GM18502 (cell line): Measurements from ENCODE around the gene SMPD2.

Experiments
- ATAC-seq: cut with Tn5 transposase; IDR thresholded peaks from one replicate; pipeline ENCODE4 v1.9.1; 2021; ENCODE audit warnings: mild to moderate bottlenecking; ENCODE audit not compliant: unreplicated experiment, poor library complexity

The SMPD2 gene, protein sequence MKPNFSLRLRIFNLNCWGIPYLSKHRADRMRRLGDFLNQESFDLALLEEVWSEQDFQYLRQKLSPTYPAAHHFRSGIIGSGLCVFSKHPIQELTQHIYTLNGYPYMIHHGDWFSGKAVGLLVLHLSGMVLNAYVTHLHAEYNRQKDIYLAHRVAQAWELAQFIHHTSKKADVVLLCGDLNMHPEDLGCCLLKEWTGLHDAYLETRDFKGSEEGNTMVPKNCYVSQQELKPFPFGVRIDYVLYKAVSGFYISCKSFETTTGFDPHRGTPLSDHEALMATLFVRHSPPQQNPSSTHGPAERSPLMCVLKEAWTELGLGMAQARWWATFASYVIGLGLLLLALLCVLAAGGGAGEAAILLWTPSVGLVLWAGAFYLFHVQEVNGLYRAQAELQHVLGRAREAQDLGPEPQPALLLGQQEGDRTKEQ

DNA sequence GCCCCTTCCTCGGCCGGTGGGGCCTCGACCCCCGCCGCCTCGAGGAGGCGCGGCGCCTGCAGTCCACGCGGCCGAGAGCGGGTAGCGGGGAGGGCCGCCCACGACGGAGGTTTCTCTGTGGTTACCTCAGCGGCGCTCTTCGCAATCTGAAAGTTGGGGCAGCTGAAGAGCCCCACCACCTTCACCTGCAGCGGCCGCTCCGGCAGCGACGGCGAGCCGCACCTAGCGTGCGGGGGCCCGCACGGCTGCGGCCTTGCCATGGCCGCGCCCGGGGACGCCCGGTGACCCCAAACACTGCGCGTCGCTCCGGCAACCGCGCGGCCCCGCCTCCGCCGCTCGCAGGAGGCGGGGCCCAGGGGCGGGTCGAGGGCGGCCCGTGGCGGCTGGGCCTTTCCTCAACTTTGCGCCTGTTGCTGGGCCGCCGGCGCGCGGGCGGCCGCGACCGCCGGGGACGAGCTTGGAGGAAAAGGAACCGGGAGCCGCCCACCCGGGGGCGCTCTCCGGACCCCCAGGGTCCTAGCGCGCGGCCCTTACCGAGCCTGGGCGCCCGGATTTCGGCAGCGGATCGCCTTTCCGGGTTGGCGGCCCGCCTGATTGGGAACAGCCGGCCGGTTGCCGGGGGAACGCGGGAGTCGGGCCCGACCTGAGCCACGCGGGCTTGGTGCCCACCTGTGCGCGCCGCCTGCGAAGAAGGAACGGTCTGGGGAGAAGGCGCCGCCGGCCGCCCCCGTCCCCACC is at the start of gene SMPD2, which contains the start of gene PPIL6:
Gene SMPD2, plus strand, starts transcription at position 394 of the 738 bp plus-strand sequence. CDS start 398 bp downstream, outside the sequence.
Gene PPIL6, minus strand, starts transcription at position 298 of the 738 bp plus-strand sequence. Its CDS starts 38 bp downstream, at position 260.
- ATAC-seq = peak; percentile 88

DNA sequence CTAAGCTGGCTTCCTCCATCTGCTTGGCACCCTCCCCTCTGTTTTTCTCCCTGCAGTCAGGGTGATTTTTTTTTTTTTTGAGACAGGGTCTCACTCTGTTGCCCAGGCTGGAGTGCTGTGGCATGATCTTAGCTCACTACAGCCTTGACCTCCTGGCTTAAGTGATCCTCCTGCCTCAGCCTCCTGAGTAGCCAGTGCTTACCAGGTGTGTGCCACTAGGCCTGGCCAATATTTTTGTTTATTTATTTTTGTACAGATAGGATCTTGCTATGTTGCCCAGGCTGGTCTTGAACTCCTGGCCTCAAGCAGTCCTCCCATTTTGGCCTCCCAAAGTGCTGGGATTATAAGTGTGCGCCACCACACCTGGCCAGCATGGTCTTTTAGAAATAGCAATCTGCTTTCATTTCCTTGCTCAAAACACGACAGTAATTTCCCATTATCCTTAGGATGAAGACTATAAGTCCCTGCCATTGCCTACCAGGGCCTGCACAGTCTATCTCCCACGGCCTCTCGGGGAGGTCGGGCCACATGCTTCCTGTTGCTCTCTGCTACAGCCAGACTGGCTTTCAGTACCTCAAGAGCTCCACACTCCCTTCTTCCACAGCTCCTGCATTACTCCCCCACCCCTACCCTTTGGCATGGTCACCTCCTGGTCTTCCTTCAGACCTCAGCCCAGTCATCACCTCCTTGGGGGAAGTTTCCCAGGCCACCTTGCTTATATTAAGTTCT is 47.2 kb upstream of the SMPD2 start:
- ATAC-seq = no peak

DNA sequence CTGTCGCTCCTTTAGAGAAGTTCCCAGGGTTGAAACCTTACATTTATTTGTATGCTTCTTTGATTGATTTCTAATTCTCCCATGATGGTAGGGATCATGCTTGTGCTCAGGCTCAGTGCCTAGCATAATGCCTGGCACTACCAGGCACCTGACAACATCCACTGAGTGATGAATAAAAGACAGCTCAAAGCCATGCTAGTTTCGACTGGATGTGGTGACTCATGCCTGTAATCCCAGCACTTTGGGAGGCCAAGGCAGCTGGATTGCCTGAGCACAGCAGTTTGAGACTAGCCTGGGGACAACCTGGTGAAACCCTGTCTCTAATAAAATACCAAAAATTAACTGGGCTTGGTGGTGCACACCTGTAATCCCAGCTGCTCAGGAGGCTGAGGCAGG is 46.6 kb upstream of the SMPD2 start:
- ATAC-seq = no peak

DNA sequence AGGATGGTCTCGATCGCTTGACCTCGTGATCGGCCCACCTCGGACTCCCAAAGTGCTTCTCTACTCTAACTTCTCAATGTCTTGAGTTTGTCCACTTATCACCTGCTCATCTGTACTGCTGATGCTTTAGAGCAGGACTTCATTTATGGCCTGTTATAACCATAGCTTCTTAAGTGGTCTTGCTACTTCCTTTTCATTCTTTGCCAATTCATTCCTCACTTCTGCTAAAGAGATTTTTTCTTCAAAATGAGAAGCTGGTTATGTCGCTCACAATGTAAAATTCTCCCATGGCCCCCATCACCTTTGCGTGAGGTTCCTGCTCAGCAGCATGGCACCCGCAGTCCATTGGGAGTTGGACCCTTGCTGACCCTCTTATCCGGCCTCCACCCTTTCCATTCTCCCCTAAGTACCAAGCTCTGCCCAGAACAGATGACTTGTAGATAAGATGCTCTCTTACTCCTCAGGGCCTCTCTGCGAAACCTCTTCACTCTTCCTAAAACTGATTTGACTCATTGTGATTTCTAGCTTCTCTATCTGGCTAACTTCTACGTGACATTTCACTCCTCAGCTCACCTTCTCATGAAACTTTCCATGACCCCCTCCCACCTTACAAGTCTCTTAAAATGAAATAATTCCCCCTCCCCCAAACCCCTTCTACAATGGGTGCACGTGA is 44.3 kb upstream of the SMPD2 start:
- no peak for ATAC-seq

DNA sequence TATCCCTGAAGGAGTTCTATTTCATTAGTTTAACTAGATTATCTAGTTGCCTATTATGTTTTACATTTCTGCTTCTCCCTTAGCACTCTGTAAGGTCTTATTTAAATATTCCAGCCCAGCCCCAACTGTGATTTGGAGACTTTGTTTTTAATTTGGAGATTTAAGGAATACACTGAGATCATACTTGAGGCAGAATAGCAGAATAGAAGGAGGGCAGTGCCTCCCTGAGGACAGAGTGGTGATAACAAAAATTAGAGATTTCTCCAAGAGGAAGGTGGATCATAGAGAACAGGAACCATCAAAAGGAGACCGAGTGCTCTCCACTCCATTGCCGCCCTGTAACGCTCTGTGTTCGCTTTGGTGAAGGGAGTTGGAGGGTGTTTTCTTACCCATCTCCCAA is 43.5 kb upstream of the SMPD2 start:
- ATAC-seq = no peak

DNA sequence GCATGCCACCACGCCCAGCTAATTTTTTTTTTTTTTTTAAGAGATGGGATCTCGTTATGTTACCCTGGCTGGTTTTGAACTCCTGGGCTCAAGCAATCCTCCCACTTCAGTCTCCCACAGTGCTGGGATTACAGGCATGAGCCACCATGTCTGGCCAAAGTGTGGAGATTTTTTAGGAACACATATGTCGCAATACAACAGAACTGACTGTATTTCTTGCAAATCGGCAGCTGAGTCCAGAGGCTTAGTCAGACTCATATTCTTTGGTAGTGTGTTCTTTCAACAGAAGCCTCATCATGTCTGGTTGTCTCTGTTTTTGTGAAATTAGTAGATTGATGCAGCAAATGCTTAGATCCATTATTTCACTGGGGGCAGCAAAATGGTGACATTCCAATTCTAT is 34.3 kb upstream of the SMPD2 start:
- no peak for ATAC-seq

DNA sequence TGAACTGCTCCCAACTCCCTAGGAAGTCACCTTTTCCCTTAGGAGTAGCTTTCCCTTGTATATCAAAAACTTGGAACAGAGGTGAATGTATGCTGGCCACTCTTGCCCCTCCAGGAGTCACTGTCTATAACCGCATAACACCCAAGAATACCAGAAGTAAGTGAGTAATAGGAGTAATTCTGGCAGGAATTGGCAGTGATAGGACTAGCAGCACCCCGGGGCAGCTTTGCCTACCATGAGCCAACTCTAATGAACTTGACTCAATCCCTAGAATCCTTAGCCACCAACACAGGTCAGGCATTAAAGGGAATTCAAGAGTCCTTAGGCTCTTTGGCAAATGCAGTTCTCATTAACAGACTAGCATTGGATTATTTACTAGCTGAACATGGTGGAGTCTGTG is 29.5 kb upstream of the SMPD2 start:
- no peak for ATAC-seq

DNA sequence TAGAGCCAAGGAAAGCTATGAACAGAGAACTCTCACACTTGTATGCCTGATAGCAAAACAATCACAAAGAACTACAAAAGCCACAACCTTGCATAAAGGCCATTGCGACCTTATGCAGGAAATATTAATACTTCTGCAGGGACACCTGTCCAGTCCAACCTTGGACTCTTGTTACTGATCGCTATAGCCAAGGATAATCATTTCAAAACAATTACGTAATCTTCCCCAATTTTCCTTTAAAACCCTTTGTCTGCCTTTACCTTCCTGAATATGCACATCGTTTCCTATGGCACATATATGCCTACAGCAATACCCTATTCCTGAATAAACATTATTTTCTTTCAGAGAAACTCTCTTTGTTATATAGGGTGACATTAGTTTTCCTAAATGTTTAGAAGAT is 22.9 kb upstream of the SMPD2 start:
- no peak for ATAC-seq

DNA sequence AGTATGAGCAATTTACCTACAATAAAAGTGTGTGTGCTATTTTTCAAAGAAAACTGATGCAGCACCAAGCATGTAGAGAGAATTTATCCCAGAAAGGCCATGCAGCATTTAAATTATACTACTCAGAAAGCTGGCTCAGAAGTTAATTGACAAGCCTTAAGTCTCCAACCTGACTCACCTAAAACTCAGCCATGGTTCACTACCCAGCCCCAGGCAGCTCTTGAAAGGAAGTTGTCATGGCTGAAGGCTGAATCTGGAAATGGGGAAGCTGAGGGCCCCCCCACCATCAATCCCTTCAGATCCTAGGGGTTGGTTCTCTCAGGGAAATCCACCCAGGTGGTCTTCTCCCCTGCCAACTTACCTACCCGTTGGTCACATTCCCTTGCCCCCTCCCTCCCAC is 19.8 kb upstream of the SMPD2 start:
- no peak for ATAC-seq

DNA sequence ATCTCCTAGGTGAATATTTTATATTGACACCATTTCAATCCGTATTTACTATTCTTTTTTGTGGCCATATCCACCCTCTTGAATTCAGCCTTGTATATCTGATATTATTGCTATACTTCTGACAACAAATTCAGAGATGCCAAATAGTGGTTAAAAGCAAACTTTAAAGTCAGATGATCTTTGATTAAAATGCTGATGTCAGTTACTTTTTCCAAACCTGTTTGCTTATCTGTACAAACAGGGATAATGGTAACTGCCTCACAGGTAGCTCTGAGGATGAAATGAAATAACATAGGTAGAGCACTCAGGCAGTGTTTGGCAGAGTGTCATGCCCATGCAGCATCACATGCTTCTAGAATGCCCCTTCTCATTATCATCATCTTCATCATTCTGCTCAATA is 19.3 kb upstream of the SMPD2 start:
- no peak for ATAC-seq

DNA sequence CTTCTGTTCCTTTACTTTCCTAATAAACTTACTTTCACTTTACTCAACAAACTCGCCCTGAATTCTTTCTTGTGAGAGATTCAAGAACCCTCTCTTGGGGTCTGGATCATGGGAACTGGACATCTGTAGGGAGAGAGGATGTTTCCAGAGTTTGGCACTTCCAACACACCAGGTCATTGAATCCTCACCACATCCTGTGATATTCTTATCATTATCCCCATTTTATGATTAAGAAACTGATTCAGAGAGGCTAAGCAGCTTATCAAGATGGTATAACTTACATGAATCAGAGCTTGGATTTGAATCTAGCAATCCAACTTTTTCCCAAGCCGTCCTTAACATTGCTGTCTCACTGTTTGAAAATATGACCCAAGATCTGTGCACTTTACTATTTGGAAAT is 15.6 kb upstream of the SMPD2 start:
- ATAC-seq = no peak

DNA sequence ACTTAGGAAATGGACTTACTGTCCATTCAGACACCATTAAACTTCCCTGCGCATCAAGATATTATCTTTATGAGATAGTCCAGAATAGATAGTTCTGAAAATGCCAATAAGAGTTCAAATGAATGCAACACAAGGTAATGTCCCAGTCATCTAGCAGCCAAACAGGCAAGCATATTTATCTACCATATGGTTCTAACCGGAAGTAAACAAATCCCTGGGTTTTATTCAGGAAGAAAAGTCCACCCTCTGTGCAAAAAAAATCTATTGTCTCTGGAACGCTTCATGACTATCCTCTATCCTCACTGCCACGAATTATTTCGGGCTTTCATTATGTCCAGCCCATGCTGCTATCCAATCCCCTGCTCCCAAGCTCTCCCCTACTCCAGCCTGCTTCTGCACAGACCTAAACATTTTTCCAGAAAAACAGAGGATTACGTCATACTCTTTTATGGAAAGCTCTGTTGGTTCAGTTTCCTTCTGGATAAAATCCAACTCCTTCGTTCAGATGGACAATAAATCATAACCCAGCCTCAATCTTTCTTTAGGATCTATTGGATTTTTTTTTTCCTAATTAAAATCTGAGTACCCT is 11.5 kb upstream of the SMPD2 start:
- ATAC-seq = no peak

DNA sequence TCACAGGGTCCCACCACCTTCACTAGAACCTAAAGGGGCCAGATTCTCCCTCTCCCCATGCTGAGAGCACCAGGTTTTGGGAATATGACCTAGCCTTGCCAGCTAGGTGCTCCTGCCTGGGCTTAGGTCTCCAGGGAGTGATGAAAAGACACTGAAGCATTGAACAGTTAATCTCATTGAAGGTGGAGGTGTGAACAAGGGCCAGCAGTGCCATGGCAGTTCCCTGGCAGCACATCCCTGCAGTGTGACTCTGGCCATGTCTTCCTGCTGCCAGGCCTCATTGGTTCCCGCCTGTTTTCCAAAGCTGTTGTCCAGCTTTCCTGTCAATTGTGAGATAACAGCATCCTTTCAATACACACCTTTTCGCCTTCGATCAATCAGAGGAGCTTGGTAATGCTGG is 11.0 kb upstream of the SMPD2 start:
- no peak for ATAC-seq

DNA sequence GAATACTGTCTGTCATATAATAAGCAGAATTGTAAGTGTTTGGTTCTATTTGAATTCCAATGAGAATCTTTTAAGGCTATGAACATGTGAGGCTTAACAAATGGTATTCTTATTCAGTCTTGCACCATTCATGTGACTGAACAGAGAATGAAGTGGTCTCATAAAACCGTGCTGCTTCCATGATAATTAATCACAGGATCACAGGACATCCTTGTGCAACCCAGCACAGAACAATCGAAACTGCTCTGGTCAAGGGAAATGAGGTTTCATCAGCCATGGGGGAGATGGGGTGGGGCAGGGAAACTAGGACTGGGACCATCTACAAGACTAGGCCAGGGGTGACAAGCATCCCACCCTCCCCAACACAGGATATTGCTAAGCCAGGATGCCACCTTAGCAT is 6.1 kb upstream of the SMPD2 start:
- no peak for ATAC-seq

DNA sequence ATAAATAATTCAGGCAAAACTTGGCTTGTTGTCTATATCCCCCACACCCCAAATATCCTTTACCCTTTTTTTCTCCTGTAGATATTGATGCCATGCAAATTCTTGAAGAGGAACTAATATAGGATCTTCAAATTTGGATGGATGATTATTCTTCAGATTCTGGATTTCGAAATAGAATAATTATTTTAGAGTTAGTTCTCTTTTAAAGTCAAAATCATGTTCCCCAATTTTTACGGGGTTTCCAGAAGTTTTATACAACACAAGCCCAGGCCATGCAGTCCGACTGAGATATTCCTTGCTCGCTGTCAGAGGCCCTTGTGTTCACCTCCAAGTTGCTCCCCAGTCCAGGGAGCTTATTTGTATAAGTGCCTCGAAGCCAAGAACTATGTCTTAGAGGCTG is 4.5 kb upstream of the SMPD2 start:
- no peak for ATAC-seq

DNA sequence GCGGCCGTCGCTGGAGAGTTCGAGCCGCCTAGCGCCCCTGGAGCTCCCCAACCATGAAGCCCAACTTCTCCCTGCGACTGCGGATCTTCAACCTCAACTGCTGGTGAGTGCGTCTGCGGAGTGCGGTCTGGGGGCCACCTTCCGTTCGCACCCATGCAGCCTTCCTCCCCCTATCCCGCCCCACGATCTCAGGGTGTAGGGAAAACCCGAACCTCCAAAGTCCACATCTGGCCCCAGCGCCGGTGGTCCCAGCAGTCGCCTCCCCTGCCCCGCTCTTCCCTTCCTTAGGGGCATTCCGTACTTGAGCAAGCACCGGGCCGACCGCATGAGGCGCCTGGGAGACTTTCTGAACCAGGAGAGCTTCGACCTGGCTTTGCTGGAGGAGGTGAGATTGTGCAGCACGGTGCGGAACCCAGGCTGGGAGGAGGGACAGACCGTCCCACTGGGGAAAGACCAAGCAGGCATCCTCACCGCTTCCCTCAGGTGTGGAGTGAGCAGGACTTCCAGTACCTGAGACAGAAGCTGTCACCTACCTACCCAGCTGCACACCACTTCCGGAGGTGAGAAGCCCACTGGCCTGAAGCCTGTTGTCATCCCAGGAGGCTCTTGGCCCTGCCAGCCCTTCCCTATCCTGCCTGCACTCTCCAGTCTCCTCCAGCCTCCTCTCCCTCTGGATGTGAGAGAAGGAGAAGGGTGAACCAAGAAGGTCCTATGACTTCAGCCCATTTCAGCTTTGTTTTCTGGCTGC is 719 bp downstream of the SMPD2 start:
- peak; percentile 19 for ATAC-seq

DNA sequence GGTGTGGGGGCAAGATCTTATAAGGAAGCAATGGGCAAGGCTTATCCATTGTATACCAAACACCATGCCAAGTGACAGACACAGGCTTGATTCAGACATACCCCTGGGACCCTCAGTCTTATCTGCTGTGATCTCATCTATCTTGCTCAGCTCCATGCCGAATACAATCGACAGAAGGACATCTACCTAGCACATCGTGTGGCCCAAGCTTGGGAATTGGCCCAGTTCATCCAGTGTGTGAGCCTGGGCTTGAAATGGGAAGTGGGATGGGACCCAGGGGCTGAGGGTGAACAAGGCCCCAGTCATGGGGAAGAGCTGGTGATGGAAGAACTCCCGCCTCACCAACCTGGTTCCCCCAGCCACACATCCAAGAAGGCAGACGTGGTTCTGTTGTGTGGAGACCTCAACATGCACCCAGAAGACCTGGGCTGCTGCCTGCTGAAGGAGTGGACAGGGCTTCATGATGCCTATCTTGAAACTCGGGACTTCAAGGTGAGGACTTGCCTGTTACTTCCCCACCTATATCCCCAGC is 1.9 kb downstream of the SMPD2 start:
- ATAC-seq = no peak

DNA sequence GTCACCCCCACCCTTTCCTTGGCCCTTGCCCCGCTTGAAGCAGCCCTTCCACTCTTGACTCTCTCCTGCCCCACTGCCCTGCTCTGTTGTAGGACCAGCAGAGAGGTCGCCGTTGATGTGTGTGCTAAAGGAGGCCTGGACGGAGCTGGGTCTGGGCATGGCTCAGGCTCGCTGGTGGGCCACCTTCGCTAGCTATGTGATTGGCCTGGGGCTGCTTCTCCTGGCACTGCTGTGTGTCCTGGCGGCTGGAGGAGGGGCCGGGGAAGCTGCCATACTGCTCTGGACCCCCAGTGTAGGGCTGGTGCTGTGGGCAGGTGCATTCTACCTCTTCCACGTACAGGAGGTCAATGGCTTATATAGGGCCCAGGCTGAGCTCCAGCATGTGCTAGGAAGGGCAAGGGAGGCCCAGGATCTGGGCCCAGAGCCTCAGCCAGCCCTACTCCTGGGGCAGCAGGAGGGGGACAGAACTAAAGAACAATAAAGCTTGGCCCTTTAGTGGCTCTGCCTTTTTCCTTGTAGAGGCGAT is 3.0 kb downstream of the SMPD2 start:
- ATAC-seq = no peak

DNA sequence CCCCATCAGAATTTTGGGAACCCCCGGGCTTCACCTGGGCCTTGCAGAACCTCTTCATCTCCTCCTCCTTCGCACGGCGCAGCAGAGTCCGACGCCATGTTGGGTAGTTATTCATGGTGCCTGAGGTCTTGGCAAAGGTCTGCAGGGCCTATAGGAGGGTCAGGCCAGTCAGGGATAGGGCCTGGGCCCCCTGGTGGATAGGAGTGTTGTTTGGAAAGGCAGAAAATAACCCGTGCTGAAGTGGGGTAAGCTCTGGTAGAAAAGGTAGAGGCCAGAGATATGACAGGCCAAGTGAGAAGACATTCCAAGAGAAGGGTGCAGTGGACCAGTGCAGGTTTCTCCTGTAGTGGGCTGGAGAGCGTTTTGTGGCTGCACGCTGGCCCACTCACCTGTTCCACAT is 4.9 kb downstream of the SMPD2 start:
- no peak for ATAC-seq
